PC-9 (cell line): Measurements from ENCODE around the gene CHI3L1. TPM values are rescaled to one million over a fixed set of nuclear protein-coding genes. Genes with fewer than 3 reads are reported as not detected.

Experiments
- BruUV-seq: library from RNA; stranded (reverse); fragments of 400-500 nt; replicated peaks from 2 replicates; lab custom pipeline; 2021; lab: Mats Ljungman, UMichigan
- CTCF ChIA-PET: fragments of 300-600 bp; sonication (Branson Sonifier 250); formaldehyde crosslinking; loops from one replicate; lab custom pipeline; 2022; ENCODE audit warnings: antibody characterized with exemption; lab: Charles Lee
- POLR2A ChIA-PET: fragments of 300-600 bp; sonication (Branson Sonifier 250); formaldehyde crosslinking; loops from one replicate; lab custom pipeline; 2022; ENCODE audit warnings: antibody characterized with exemption; ENCODE audit not compliant: unreplicated experiment; lab: Charles Lee
- DNase-seq, 2 experiments: peaks; one replicate each; pipeline versions ENCODE4 v3.0.0 to v3.0.0-alpha.2; 2015 to 2022; ENCODE audit warnings: mixed read lengths in 1 of 2
- H2AFZ ChIP-seq: fragments of 200-600 bp; sonication (generic); 2 replicates; pipeline ENCODE4 v1.8.1; 2017; ENCODE audit warnings: antibody characterized with exemption
- H3F3A ChIP-seq: fragments of 200-600 bp; sonication (generic); 2 replicates; pipeline ENCODE4 v1.8.1; 2017; ENCODE audit warnings: antibody characterized with exemption, mild to moderate bottlenecking, low read depth; ENCODE audit not compliant: insufficient read depth
- H3K27ac ChIP-seq: fragments of 200-600 bp; sonication (generic); 2 replicates; pipeline ENCODE4 v1.6.1; 2016; ENCODE audit warnings: mixed run types
- H3K27me3 ChIP-seq: fragments of 200-600 bp; sonication (generic); 2 replicates; pipeline ENCODE4 v1.6.1; 2016; ENCODE audit warnings: low read depth, mixed run types; ENCODE audit not compliant: insufficient read depth
- H3K36me3 ChIP-seq: fragments of 200-600 bp; sonication (generic); 2 replicates; pipeline ENCODE4 v1.6.1; 2016; ENCODE audit warnings: low read depth, mixed run types
- H3K4me1 ChIP-seq: fragments of 200-600 bp; sonication (generic); replicated peaks from 2 replicates; pipeline ENCODE4 v1.6.1; 2016; ENCODE audit warnings: mixed run types; ENCODE audit not compliant: insufficient read depth
- H3K4me2 ChIP-seq: fragments of 200-600 bp; sonication (generic); 2 replicates; pipeline ENCODE4 v1.6.1; 2017; ENCODE audit warnings: mixed run types
- H3K4me3 ChIP-seq: fragments of 200-600 bp; sonication (generic); 2 replicates; pipeline ENCODE4 v1.6.1; 2016; ENCODE audit warnings: mixed run types
- H3K79me2 ChIP-seq: fragments of 200-600 bp; sonication (generic); 2 replicates; pipeline ENCODE4 v1.6.1; 2017; ENCODE audit warnings: low read depth, mixed run types
- H3K9me2 ChIP-seq: fragments of 200-600 bp; sonication (generic); 2 replicates; pipeline ENCODE4 v1.8.1; 2017; ENCODE audit warnings: mild to moderate bottlenecking; ENCODE audit not compliant: insufficient read depth
- H3K9me3 ChIP-seq: fragments of 200-600 bp; sonication (generic); 2 replicates; pipeline ENCODE4 v1.8.1; 2016; ENCODE audit warnings: low read depth; ENCODE audit not compliant: insufficient read depth
- H4K20me1 ChIP-seq: fragments of 200-600 bp; sonication (generic); 2 replicates; pipeline ENCODE4 v1.8.1; 2017; ENCODE audit not compliant: insufficient read depth
- EZH2 ChIP-seq: fragments of 200-600 bp; sonication (generic); IDR thresholded peaks from 2 replicates; pipeline ENCODE4 v1.8.0; 2017; ENCODE audit warnings: antibody characterized with exemption, low read depth
- intact Hi-C: fragments of 100-400 bp; cut with micrococcal nuclease; formaldehyde crosslinking; loops from one replicate; pipeline ENCODE4 v1.10.0; 2022; ENCODE audit not compliant: unreplicated experiment
- total RNA-seq: library from RNA; stranded (reverse); gene quantifications from 2 replicates; pipeline ENCODE4 v1.2.3, GENCODE V29; 2021
- TF ChIP-seq, protein P1 (sequence below): fragments of 200-600 bp; sonication (generic); conservative IDR thresholded peaks from 2 replicates; pipeline ENCODE4 v1.6.1; 2017; ENCODE audit warnings: mixed run types, antibody characterized with exemption, mild to moderate bottlenecking, moderate library complexity

CHI3L1 gene
- total RNA-seq, 1 experiment from 2014 or later = not detected

GRCh38 chr1:203150511-203151297, 35.8 kb downstream of the CHI3L1 start:
- no peak for DNase-seq
- intact Hi-C loops = no loop called here
- H3K4me2 ChIP-seq = no peak overlapping the region
- no peaks in the 10 kb centered on the region for H3K9me2 ChIP-seq
- BruUV-seq = no TSS peak
- H3K36me3 ChIP-seq = no peaks in the 10 kb centered on the region
- H3K9me3 ChIP-seq = no peaks in the 10 kb centered on the region
- peaks cover 6% of the 10 kb centered on the region for H3K79me2 ChIP-seq
- ChIA-PET CTCF (no interaction called here), POLR2A (interaction anchor here (0.6 kb wide), 1 partner anchor 22 kb away, joined by 5 read pairs; no protein-coding TSS in a partner anchor)
- H3K27me3 ChIP-seq = no peaks in the 10 kb centered on the region
- H4K20me1 ChIP-seq = no peaks in the 10 kb centered on the region
- peaks cover 52% of the 10 kb centered on the region for H3F3A ChIP-seq
- peak overlapping the region; percentile 70; the same call in 1 of the 2 replicates for H3K27ac ChIP-seq
- TF ChIP-seq, protein P1, sequence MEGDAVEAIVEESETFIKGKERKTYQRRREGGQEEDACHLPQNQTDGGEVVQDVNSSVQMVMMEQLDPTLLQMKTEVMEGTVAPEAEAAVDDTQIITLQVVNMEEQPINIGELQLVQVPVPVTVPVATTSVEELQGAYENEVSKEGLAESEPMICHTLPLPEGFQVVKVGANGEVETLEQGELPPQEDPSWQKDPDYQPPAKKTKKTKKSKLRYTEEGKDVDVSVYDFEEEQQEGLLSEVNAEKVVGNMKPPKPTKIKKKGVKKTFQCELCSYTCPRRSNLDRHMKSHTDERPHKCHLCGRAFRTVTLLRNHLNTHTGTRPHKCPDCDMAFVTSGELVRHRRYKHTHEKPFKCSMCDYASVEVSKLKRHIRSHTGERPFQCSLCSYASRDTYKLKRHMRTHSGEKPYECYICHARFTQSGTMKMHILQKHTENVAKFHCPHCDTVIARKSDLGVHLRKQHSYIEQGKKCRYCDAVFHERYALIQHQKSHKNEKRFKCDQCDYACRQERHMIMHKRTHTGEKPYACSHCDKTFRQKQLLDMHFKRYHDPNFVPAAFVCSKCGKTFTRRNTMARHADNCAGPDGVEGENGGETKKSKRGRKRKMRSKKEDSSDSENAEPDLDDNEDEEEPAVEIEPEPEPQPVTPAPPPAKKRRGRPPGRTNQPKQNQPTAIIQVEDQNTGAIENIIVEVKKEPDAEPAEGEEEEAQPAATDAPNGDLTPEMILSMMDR = no peak
- TF ChIP-seq EZH2 = no peak
- H2AFZ ChIP-seq = no peak overlapping the region
- H3K4me3 ChIP-seq = no peak overlapping the region
- peaks cover 48% of the 10 kb centered on the region for H3K4me1 ChIP-seq

DNA sequence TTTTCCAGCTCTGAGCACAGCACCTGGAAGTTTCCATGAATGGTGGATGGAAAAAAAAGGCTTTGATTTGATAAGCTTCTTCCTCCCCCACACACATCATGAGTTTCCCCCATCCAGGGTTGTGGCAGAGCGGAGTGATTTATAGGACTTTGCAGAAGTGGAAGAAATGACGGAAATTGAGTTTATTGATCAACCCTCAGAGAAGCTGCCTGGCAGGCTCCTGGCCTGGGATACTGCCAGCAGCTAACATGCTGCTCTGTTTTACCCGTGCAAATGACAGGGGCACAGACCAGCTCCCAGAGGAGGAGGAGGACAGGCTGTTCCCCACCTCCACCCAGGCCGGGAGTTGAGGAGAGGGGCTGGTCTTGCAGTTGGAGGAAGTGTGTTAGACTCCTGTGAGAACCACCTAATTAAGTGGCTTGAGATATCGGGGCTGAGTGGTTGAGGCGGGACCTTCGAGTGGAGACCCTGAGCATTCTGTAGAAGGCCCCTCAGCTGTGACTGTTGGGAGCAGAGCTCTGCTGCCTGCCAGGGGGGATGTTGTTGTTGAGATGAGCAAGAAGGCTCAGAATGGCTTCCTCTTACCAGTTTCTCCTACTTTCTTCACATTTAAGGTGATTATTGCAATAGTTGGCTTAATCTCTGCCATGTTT, 37.2 kb downstream of the CHI3L1 start:
- Histone ChIP-seq H3K4me1 (peaks cover 40% of the 10 kb centered on the region), H3K4me2 (no peak overlapping the region), H3K27me3 (no peaks in the 10 kb centered on the region), H3F3A (peaks cover 38% of the 10 kb centered on the region), H3K79me2 (no peaks in the 10 kb centered on the region; the same call in 1 of the 2 replicates), H4K20me1 (no peaks in the 10 kb centered on the region), H2AFZ (no peak overlapping the region), H3K36me3 (no peaks in the 10 kb centered on the region), H3K9me2 (no peaks in the 10 kb centered on the region), H3K27ac (no peak overlapping the region), H3K4me3 (no peak overlapping the region), H3K9me3 (no peaks in the 10 kb centered on the region)
- TF ChIP-seq EZH2 = no peak
- TF ChIP-seq, protein P1 = no peak
- BruUV-seq = no TSS peak
- ChIA-PET CTCF (no interaction called here), POLR2A (interaction anchor here (0.7 kb wide), 1 partner anchor 370 kb away, joined by 7 read pairs; no protein-coding TSS in a partner anchor)
- DNase-seq = no peak
- intact Hi-C loops = no loop called here

- Histone ChIP-seq H3K9me3 (no peaks in the 10 kb centered on the region), H3K79me2 (no peaks in the 10 kb centered on the region; the same call in 1 of the 2 replicates), H3K9me2 (no peaks in the 10 kb centered on the region), H3K36me3 (no peaks in the 10 kb centered on the region), H3K4me1 (peaks cover 36% of the 10 kb centered on the region), H3K4me3 (no peak overlapping the region), H3K27me3 (no peaks in the 10 kb centered on the region), H2AFZ (no peak overlapping the region), H4K20me1 (no peaks in the 10 kb centered on the region), H3K27ac (no peak overlapping the region), H3K4me2 (no peak overlapping the region), H3F3A (peaks cover 31% of the 10 kb centered on the region)
- intact Hi-C loops = no loop called here
- CTCF ChIA-PET = interaction anchor here (0.5 kb wide), 1 partner anchor 158 kb away, joined by 4 read pairs; no protein-coding TSS in a partner anchor
- no peak for DNase-seq
- POLR2A ChIA-PET = interaction anchor here (0.7 kb wide), 1 partner anchor 371 kb away, joined by 7 read pairs; no protein-coding TSS in a partner anchor
- TF ChIP-seq, protein P1 = no peak
- TF ChIP-seq EZH2 = no peak
- BruUV-seq = no TSS peak
These were observed 37.9 kb downstream of the CHI3L1 start for GRCh38 chr1:203148579-203148978.
